Endothelial cell of umbilical vein (primary cell): ENCODE results near the gene SINHCAF. TPM values are rescaled to one million over a fixed set of nuclear protein-coding genes. Genes with fewer than 3 reads are reported as not detected.

Experiments used
- BruUV-seq: library from RNA; stranded (reverse); fragments of 400-500 nt; replicated peaks from 2 replicates; lab custom pipeline; 2021; lab: Mats Ljungman, UMichigan
- CTCF ChIA-PET: fragments of 300-600, 350-600 bp; sonication (Branson Sonifier 250); formaldehyde crosslinking; loops from one replicate; lab custom pipeline; 2021; ENCODE audit warnings: antibody characterized with exemption, inconsistent platforms; lab: Charles Lee
- POLR2A ChIA-PET: fragments of 300-600, 350-600 bp; sonication (Branson Sonifier 250); formaldehyde crosslinking; loops from one replicate; lab custom pipeline; 2021; ENCODE audit warnings: antibody characterized with exemption, inconsistent platforms; lab: Charles Lee
- DNase-seq: peaks from one replicate; pipeline ENCODE4 v3.0.0-alpha.2; 2011; ENCODE audit warnings: low read depth, low spot score
- FAIRE-seq: peaks from 2 replicates; lab custom pipeline; 2011; peaks lifted over from hg19 to GRCh38; lab: Jason Lieb, UNC
- H2AFZ ChIP-seq: 2 replicates; pipeline ENCODE4 v1.6.0; 2012; ENCODE audit warnings: low read depth, low read length, control low read depth, inconsistent platforms
- H3K27ac ChIP-seq: 2 replicates; pipeline ENCODE4 v1.5.1; 2011; ENCODE audit warnings: low read depth, mild to moderate bottlenecking, control low read depth, low read length, moderate library complexity; ENCODE audit not compliant: insufficient read depth
- H3K27me3 ChIP-seq, 2 experiments: 2 replicates each; pipeline versions ENCODE4 v1.6.0 to v1.6.1; 2011; ENCODE audit warnings: low read length in 2 of 2, mixed read lengths in 1 of 2; ENCODE audit not compliant: control insufficient read depth in 2 of 2, insufficient read depth in 2 of 2
- H3K36me3 ChIP-seq, 2 experiments: 2 replicates in 1 of 2; 3 replicates in 1 of 2; pipeline ENCODE4 v1.5.1; 2011; ENCODE audit warnings: low read length in 2 of 2, mild to moderate bottlenecking in 1 of 2, moderate library complexity in 1 of 2; ENCODE audit not compliant: control insufficient read depth in 2 of 2, insufficient read depth in 2 of 2; ENCODE audit errors: extremely low read depth in 1 of 2
- H3K4me1 ChIP-seq: 3 replicates; pipeline ENCODE4 v1.5.1; 2011; ENCODE audit warnings: mild to moderate bottlenecking, low read length; ENCODE audit not compliant: control insufficient read depth, insufficient read depth; ENCODE audit errors: extremely low read depth
- H3K4me2 ChIP-seq: 2 replicates; pipeline ENCODE4 v1.6.1; 2011; ENCODE audit warnings: low read length, control low read depth, mixed read lengths; ENCODE audit not compliant: insufficient read depth
- H3K4me3 ChIP-seq, 3 experiments: fragments of 200-600 bp in 1 of 3; sonication (generic), shearing (Covaris generic) in 1 of 3; replicated peaks in 1 of 3; 2 replicates each; pipeline ENCODE4 v1.5.1; 2011 to 2016; ENCODE audit warnings: control low read depth in 3 of 3, low read length in 3 of 3, mild to moderate bottlenecking in 2 of 3, inconsistent platforms in 1 of 3, low read depth in 1 of 3, moderate library complexity in 1 of 3; ENCODE audit not compliant: insufficient read depth in 1 of 3
- H3K79me2 ChIP-seq: 2 replicates; pipeline ENCODE4 v1.6.0; 2012; ENCODE audit warnings: low read length, inconsistent platforms; ENCODE audit not compliant: control insufficient read depth, insufficient read depth
- H3K9ac ChIP-seq: replicated peaks from 2 replicates; pipeline ENCODE3; 2011; ENCODE audit warnings: low read length, control low read depth; ENCODE audit not compliant: insufficient read depth; ENCODE audit errors: extremely low read depth
- H3K9me1 ChIP-seq: replicated peaks from 3 replicates; pipeline ENCODE4 v1.6.0; 2011; ENCODE audit warnings: mild to moderate bottlenecking, low read length; ENCODE audit not compliant: control insufficient read depth, insufficient read depth; ENCODE audit errors: extremely low read depth
- H3K9me3 ChIP-seq: replicated peaks from 2 replicates; pipeline ENCODE4 v1.5.1; 2012; ENCODE audit warnings: low read length, inconsistent platforms; ENCODE audit not compliant: control insufficient read depth, insufficient read depth
- H4K20me1 ChIP-seq: replicated peaks from 2 replicates; pipeline ENCODE3; 2011; ENCODE audit warnings: mild to moderate bottlenecking, low read length; ENCODE audit not compliant: control insufficient read depth, insufficient read depth; ENCODE audit errors: extremely low read depth
- EZH2 ChIP-seq: IDR thresholded peaks from 2 replicates; pipeline ENCODE4 v1.6.1; 2012; ENCODE audit warnings: borderline replicate concordance, low read depth, mild to moderate bottlenecking, moderate library complexity, low read length, inconsistent platforms; ENCODE audit not compliant: severe bottlenecking
- FOS ChIP-seq: IDR thresholded peaks from 2 replicates; pipeline ENCODE4 v1.6.1; 2011; ENCODE audit warnings: mild to moderate bottlenecking, low read length, moderate library complexity, borderline replicate concordance; ENCODE audit not compliant: insufficient read depth
- MYC ChIP-seq: IDR thresholded peaks from one replicate; pipeline ENCODE4 v1.6.1; 2011; ENCODE audit warnings: mild to moderate bottlenecking, low read depth, low read length
- POLR2A ChIP-seq: IDR thresholded peaks from 2 replicates; pipeline ENCODE4 v1.6.1; 2012; ENCODE audit warnings: low read depth, mild to moderate bottlenecking, control low read depth, low read length
- POLR2AphosphoS5 ChIP-seq: IDR thresholded peaks from 2 replicates; pipeline ENCODE4 v1.6.1; 2012; ENCODE audit warnings: low read depth, mild to moderate bottlenecking, control low read depth, low read length, moderate library complexity; ENCODE audit not compliant: insufficient read depth
- dilution Hi-C: fragments of 300-500 bp; cut with MboI; formaldehyde crosslinking; loops from one replicate; pipeline ENCODE4 v1.15.0; 2019; ENCODE audit warnings: low sequenced_read_pairs; ENCODE audit not compliant: extremely low pct_ligation_motif_present
- intact Hi-C: fragments of 100-400 bp; cut with micrococcal nuclease; formaldehyde crosslinking; loops from one replicate; pipeline ENCODE4 v1.10.0; 2022
- polyA plus RNA-seq, 4 experiments: library from polyadenylated mRNA; depleted of rRNA in 3 of 4; stranded (reverse) in 3 of 4; unstranded in 1 of 4; fragments of >200 nt; gene quantifications; 2 replicates each; pipeline versions ENCODE4 v1.2.1 to v1.2.3, GENCODE V29; 2011 to 2012; ENCODE audit warnings: missing spikeins in 1 of 4
- total RNA-seq: library from RNA; stranded (reverse); gene quantifications from 2 replicates; pipeline ENCODE4 v1.2.3, GENCODE V29; 2021
- TF ChIP-seq, protein P1 (sequence below), 2 donors: IDR thresholded peaks; 1 replicate in 1 of 2; 2 replicates in 1 of 2; pipeline ENCODE4 v1.5.1; 2011; ENCODE audit warnings: low read length in 2 of 2, mild to moderate bottlenecking in 2 of 2, moderate library complexity in 2 of 2, control low read depth in 1 of 2, inconsistent platforms in 1 of 2, low read depth in 1 of 2; ENCODE audit not compliant: insufficient read depth in 1 of 2; ENCODE audit errors: extremely low read depth in 1 of 2
- TF ChIP-seq, protein P2 (sequence below): IDR thresholded peaks from 2 replicates; pipeline ENCODE4 v1.6.1; 2011; ENCODE audit not compliant: insufficient read depth, insufficient read length

Gene SINHCAF
- total and polyA plus RNA-seq, 2 donors (not counting 3 experiments of a cell fraction or from before 2014, with no cell fraction given) = 19.3 to 83.4 TPM

DNA sequence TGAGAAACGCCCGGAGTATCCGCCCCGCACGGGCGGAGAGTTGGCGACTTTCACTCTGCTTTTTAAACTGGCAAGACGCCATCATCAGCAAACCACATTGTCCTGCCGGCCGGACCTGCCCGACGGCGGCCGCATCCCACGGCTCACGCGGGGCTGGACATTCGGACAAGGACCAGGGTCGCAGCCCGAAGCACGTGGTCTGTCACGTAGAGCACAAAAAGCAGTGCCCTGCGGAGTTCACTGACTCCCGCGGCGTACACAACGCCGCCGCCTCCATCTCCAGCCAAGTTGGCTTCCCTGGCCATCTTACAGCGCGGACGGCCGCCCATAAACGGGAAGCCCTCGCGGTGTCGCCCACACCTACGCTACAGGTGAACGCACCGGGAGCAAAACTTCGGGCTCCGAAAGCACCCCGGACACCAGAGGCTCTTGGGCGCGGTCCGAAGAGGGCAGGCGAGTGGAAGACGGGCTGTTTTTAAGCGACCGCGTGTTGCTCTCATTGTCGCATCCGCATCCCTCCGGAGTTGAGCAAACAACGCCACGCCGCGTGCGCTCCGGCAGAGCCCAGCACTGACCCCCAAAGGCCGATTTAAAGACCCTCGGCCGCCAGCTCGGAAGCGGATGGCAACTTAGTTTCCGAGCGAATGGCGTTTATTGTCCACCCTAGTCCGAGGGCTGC, 966 bp downstream of the SINHCAF start:
- Histone ChIP-seq H3K4me1 (peaks cover 25% of the 10 kb centered on the region), H3K9me3 (no peaks in the 10 kb centered on the region), H3K9me1 (no peaks in the 10 kb centered on the region), H3K4me2 (peak overlapping the region; percentile 98), H2AFZ (peak overlapping the region; percentile 62), H4K20me1 (peaks cover 4% of the 10 kb centered on the region), H3K27ac (peak overlapping the region; percentile 88), H3K4me3 (peak overlapping the region; percentile 53 to 98 (median 97)), H3K79me2 (peaks cover 59% of the 10 kb centered on the region), H3K9ac (peak overlapping the region; percentile 99), H3K36me3 (no peaks in the 10 kb centered on the region), H3K27me3 (peaks cover 0 to 7% of the 10 kb centered on the region in 2 experiments)
- FAIRE-seq (peak; percentile 65), DNase-seq (peak; percentile 76)
- TSS peak; percentile 64 for BruUV-seq
- ChIA-PET CTCF (no interaction called here), POLR2A (no interaction called here)
- TF ChIP-seq, protein P1, sequence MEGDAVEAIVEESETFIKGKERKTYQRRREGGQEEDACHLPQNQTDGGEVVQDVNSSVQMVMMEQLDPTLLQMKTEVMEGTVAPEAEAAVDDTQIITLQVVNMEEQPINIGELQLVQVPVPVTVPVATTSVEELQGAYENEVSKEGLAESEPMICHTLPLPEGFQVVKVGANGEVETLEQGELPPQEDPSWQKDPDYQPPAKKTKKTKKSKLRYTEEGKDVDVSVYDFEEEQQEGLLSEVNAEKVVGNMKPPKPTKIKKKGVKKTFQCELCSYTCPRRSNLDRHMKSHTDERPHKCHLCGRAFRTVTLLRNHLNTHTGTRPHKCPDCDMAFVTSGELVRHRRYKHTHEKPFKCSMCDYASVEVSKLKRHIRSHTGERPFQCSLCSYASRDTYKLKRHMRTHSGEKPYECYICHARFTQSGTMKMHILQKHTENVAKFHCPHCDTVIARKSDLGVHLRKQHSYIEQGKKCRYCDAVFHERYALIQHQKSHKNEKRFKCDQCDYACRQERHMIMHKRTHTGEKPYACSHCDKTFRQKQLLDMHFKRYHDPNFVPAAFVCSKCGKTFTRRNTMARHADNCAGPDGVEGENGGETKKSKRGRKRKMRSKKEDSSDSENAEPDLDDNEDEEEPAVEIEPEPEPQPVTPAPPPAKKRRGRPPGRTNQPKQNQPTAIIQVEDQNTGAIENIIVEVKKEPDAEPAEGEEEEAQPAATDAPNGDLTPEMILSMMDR (IDR thresholded peaks at IDR 0.05; ENCODE audit: extremely low read depth in 1 of 2, insufficient read depth in 1 of 2, low read depth in 1 of 2, low read length in 2 of 2) = peak in 1 of 2 donors; percentile 1
- TF ChIP-seq POLR2A = peak; percentile 53
- peak; percentile 36 for TF ChIP-seq MYC
- peak; percentile 48 for TF ChIP-seq POLR2AphosphoS5
- TF ChIP-seq, protein P2, sequence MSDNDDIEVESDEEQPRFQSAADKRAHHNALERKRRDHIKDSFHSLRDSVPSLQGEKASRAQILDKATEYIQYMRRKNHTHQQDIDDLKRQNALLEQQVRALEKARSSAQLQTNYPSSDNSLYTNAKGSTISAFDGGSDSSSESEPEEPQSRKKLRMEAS = peak; percentile 86
- TF ChIP-seq FOS = no peak
- TF ChIP-seq EZH2 = no peak
- dilution Hi-C loops = no loop called here
- intact Hi-C loops = loop anchor here (5.0 to 10.0 kb wide), 3 partner anchors 182 to 780 kb away; partner anchors contain the start of genes BICD1 and DENND5B
